ENCODE data around the gene AFM.

AFM gene, protein sequence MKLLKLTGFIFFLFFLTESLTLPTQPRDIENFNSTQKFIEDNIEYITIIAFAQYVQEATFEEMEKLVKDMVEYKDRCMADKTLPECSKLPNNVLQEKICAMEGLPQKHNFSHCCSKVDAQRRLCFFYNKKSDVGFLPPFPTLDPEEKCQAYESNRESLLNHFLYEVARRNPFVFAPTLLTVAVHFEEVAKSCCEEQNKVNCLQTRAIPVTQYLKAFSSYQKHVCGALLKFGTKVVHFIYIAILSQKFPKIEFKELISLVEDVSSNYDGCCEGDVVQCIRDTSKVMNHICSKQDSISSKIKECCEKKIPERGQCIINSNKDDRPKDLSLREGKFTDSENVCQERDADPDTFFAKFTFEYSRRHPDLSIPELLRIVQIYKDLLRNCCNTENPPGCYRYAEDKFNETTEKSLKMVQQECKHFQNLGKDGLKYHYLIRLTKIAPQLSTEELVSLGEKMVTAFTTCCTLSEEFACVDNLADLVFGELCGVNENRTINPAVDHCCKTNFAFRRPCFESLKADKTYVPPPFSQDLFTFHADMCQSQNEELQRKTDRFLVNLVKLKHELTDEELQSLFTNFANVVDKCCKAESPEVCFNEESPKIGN

DNA sequence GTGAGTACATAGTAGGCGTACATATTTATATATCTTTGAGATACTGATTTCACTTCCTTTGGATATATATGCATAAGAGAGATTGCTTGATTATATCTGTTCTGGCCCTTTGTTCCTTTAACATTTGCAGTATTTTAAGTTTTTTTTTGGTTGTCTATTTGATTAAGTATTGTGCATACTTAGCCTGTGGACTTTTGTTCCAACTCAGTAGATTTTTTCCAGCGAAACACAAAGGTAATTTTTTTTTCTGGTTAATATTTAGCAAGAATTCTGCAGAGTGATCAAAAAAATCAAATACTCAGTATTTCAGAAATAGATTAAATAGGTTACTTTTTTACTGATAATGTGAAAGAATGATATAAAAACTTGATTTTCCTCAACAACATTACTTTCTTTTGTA lies at the start of gene AFM:
Gene AFM, plus strand, starts transcription at position 388 of the 400 bp plus-strand sequence. CDS start 31 bp downstream, outside the sequence.
- DNase-seq: no peak

DNA sequence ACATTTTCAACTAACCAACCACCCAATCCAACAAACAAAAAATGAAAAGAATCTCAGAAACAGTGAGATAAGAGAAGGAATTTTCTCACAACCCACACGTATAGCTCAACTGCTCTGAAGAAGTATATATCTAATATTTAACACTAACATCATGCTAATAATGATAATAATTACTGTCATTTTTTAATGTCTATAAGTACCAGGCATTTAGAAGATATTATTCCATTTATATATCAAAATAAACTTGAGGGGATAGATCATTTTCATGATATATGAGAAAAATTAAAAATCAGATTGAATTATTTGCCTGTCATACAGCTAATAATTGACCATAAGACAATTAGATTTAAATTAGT lies 49.8 kb upstream of the AFM start:
- DNase-seq: no peak

DNA sequence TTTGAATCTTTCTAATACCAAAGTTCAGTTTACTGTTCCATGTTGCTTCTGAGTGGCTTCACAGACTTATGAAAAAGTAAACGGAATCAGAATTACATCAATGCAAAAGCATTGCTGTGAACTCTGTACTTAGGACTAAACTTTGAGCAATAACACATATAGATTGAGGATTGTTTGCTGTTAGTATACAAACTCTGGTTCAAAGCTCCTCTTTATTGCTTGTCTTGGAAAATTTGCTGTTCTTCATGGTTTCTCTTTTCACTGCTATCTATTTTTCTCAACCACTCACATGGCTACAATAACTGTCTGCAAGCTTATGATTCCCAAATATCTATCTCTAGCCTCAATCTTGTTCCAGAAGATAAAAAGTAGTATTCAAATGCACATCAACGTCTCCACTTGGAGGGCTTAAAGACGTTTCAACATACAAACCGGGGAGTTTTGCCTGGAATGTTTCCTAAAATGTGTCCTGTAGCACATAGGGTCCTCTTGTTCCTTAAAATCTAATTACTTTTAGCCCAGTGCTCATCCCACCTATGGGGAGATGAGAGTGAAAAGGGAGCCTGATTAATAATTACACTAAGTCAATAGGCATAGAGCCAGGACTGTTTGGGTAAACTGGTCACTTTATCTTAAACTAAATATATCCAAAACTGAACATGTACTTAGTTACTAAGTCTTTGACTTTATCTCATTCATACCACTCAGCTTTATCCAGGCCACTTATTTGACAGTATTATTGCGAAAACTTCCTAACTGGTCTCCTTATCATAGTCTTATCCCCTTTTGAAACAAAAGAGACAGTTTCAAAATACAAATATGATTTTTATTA lies 49.2 kb upstream of the AFM start:
- no peak for DNase-seq

- no peak for DNase-seq
Measured at GRCh38 chr4:73433140-73433539, 48.4 kb upstream of the AFM start.

GRCh38 chr4:73434311-73434710 lies 47.2 kb upstream of the AFM start:
- peak; percentile 5 for DNase-seq

- no peak for DNase-seq
Measured at GRCh38 chr4:73435984-73436383, 45.6 kb upstream of the AFM start, which contains the start of gene AFP. AFP (plus strand) TSS chr4:73436221; CDS start chr4:73436263, 42 bp downstream.

GRCh38 chr4:73436674-73437557 lies 44.6 kb upstream of the AFM start:
- DNase-seq: no peak

DNA sequence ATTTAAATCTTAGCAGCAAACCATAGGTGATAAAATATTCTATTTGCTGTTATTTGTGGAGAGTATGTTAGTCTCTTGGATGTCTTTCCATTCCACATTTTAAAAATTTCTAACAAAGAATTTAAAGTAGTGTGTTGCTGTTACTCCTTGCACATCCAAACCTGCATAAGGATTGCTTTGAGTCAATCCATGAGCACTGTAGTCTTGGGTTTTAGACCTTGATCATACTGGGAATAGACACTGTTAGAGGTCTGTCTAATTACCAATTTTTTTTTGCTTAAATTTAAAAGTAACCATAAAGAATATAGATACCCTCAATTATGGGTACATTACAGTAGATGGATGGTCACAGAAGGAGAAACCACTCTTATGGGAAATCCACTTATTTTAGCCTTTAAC lies 44.0 kb upstream of the AFM start:
- no peak for DNase-seq

DNA sequence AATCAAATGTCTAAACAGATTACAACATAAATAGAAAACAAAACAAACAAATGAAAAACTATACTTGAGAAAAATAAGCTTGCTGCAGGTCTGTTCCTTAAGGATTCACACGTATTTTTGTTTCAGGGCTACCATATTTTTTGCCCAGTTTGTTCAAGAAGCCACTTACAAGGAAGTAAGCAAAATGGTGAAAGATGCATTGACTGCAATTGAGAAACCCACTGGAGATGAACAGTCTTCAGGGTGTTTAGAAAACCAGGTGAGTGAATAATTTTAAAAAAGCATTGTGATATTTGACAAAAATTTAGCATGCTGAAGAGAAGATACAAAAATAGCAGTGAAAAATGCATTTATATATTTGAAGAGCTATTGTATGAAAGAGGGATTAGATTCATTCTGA lies 43.5 kb upstream of the AFM start:
- no peak for DNase-seq

- no peak for DNase-seq
Measured at GRCh38 chr4:73438582-73439215, 42.8 kb upstream of the AFM start.

DNA sequence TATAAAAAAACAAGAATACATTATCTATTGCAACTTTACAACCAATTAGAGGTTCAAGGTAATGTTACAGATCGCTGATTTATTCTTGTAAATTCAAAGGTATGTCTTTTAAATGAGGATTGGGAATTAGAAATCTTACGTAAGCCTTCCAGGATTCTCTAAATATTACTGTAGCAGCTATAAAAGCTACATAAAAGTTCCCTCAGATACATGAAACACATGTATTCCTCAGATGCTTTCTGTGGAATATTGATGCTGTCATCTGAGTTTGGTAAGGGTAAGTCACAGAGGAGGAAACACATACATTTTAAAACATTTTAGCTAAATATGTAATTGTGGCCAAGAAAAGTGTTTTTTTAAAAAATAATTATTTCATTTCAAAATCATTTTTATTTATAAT lies 42.1 kb upstream of the AFM start:
- no peak for DNase-seq

GRCh38 chr4:73439991-73440390 lies 41.6 kb upstream of the AFM start:
- DNase-seq: no peak

DNA sequence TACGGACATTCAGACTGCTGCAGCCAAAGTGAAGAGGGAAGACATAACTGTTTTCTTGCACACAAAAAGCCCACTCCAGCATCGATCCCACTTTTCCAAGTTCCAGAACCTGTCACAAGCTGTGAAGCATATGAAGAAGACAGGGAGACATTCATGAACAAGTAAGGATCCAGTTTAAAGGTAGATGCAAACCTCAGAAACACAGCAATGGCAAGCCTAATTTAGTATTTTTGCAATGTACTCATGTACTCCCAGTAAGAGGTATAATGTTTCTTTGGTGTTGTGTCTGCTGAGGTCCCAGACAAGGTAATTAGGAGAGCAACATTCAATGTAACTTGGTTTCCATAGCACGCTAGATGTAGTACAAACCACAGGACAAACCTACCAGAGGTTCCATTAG lies 40.9 kb upstream of the AFM start:
- no peak for DNase-seq

GRCh38 chr4:73442275-73442674 lies 39.3 kb upstream of the AFM start:
- no peak for DNase-seq

GRCh38 chr4:73443224-73443623 lies 38.3 kb upstream of the AFM start:
- no peak for DNase-seq

DNA sequence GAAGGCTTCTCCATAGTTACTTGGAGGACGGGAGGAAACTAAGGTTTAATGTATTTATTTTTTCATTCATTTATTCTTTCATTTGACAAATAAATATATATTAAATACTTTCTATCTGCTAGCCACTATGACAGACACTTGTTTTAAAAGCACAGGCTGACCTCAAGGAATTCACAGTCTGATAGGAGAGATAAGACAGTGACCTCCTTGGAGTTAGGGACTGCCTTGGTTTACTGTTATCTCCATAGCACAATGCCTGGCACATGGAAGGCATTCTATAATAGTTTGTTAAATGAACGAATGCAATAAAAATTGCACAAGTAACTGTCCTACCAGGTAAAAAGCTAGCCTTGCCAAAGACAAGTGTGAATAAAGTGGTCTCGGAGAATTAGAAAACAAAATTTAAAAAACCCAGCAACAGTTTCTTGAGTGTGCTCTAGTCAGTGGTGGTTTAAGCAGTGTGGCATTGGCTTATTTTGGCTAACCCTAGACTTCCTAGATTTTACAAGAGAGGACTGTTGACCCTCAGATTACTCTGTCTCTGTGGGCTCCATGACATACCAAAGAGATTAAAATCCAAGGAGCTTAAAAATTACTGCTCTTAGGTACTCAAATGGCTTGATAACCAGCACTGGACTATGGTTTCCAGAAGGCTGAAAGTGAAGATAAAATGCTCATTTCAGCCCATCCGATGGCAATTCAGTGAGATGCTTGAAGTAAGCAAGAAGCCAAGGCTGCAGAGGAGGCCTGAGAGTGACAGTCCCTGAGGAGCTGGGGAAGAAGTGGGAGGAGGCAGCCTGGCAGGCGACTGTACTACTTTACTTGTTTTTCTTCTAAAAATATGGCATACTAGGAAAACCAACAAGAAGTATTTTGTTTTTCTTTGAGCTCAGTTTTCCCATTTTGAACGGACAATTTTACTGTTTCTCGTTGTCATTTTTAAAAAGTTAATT lies 35.9 kb upstream of the AFM start:
- DNase-seq: no peak

DNA sequence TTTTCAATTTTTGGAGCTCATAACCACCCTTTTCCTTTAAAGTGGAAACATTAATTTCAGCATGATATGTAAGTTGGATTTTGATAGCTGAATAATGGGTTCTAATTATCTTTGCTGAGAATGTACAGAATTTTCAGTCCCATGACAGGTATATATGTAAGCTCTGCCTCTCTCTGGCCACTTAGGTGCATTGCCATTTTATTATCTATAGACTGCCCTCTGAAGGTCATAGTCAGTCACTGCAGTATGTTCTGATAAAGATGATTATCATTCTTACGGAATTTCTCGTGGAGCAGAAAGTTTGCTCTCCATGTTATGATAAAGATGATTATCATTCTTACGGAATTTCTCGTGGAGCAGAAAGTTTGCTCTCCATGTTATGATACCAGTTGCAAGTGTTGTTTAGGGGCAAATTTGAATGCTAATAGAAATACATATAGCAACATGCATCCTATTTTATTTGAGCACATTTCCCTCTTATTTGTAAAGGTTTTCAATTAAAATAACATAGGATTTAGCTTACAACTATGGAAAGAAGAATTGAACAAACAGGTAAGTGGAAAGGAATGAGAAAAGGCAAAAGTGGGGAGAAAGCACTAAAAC lies 35.1 kb upstream of the AFM start:
- peak; percentile 48 for DNase-seq

GRCh38 chr4:73447671-73448070 lies 33.9 kb upstream of the AFM start:
- DNase-seq: no peak

DNA sequence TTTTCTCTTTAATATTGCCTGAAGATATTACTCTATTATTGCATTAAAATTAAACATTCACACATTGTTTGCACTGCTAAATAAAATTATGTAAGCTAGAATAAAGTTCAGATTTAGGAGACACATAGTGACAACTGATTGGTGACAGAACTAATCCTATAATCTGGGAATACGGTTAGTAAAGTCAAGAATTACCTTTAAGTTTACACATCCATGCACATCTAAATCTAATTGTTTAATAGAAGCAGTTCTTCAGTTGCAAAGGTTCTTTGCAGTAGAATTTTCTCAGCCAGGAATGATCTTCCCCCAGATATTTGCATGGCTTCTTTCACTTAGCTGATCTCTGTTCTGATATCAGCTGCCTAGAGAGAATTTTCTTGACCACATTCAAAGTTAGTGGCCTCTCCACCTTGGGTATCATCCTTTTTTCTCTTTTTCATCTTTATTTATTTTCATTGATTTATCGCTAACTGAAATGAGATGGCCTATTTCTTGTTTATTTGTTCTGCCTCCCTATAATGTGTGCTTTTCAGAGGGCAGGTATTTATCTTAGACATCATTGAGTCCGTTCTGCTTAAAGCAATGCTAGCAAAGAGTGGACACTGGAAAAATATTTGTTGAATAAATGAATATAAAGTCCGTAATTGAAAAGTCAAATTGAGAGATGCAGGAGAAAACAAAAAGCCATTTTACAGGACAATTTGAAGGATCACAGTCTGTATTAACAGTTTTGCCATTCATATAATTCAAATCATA lies 32.9 kb upstream of the AFM start:
- no peak for DNase-seq

Data from NCI-H446 treated with DMSO at 0.1 percent for 48 hours (cell line).